Measurements from ENCODE around the gene KIAA1755.

Gene KIAA1755

GRCh38 chr20:38202153-38202981 lies 58.2 kb downstream of the KIAA1755 start:
- no peak for DNase-seq

- DNase-seq = no peak
Observed at GRCh38 chr20:38201356-38201755, 59.2 kb downstream of the KIAA1755 start.

- DNase-seq = no peak
Observed at GRCh38 chr20:38200646-38201045, 59.9 kb downstream of the KIAA1755 start.

GRCh38 chr20:38199501-38200390 lies 60.8 kb downstream of the KIAA1755 start:
- DNase-seq = no peak

GRCh38 chr20:38198238-38198861 lies 62.2 kb downstream of the KIAA1755 start:
- DNase-seq = no peak

- DNase-seq = no peak
Observed at GRCh38 chr20:38197619-38198018, 62.9 kb downstream of the KIAA1755 start.

GRCh38 chr20:38197217-38197616 lies 63.3 kb downstream of the KIAA1755 start:
- DNase-seq = no peak

GRCh38 chr20:38196592-38196991 lies 63.9 kb downstream of the KIAA1755 start:
- no peak for DNase-seq

- DNase-seq = no peak
Observed at GRCh38 chr20:38196076-38196475, 64.5 kb downstream of the KIAA1755 start.

- DNase-seq = no peak
Observed at GRCh38 chr20:38195521-38195920, 65.0 kb downstream of the KIAA1755 start.

GRCh38 chr20:38194971-38195504 lies 65.5 kb downstream of the KIAA1755 start:
- DNase-seq = no peak

- no peak for DNase-seq
Observed at GRCh38 chr20:38193586-38194105, 66.9 kb downstream of the KIAA1755 start.

GRCh38 chr20:38192323-38192885 lies 68.1 kb downstream of the KIAA1755 start:
- DNase-seq = no peak

GRCh38 chr20:38191654-38192053 lies 68.9 kb downstream of the KIAA1755 start:
- no peak for DNase-seq

GRCh38 chr20:38190936-38191371 lies 69.6 kb downstream of the KIAA1755 start:
- DNase-seq = no peak

- no peak for DNase-seq
Observed at GRCh38 chr20:38190166-38190565, 70.4 kb downstream of the KIAA1755 start.

GRCh38 chr20:38187517-38187916 lies 73.0 kb downstream of the KIAA1755 start:
- no peak for DNase-seq

GRCh38 chr20:38186788-38187221 lies 73.7 kb downstream of the KIAA1755 start:
- no peak for DNase-seq

- DNase-seq = no peak
Observed at GRCh38 chr20:38184101-38184500, 76.4 kb downstream of the KIAA1755 start.

- DNase-seq = no peak
Observed at GRCh38 chr20:38181971-38182370, 78.6 kb downstream of the KIAA1755 start.

- DNase-seq = no peak
Observed at GRCh38 chr20:38181207-38181801, 79.2 kb downstream of the KIAA1755 start.

- no peak for DNase-seq
Observed at GRCh38 chr20:38180781-38181180, 79.8 kb downstream of the KIAA1755 start.

All from effector CD8-positive, alpha-beta T cell (primary cell).